SU-DHL-6 (cell line): ENCODE data around the gene REN.

Experiments
- H2AFZ ChIP-seq: fragments of 200-600 bp; sonication (generic); 2 replicates; pipeline ENCODE4 v1.6.1; 2014; ENCODE audit warnings: low read depth, mild to moderate bottlenecking, moderate library complexity, mixed read lengths, antibody characterized with exemption, low read length; ENCODE audit not compliant: severe bottlenecking
- H3F3A ChIP-seq: fragments of 200-600 bp; shearing (Covaris generic); 2 replicates; pipeline ENCODE4 v1.6.0; 2016; ENCODE audit warnings: antibody characterized with exemption, mild to moderate bottlenecking; ENCODE audit not compliant: insufficient read depth
- H3K27ac ChIP-seq: fragments of 200-600 bp; sonication (generic); 2 replicates; pipeline ENCODE4 v1.5.1; 2016; ENCODE audit warnings: low read depth, mild to moderate bottlenecking, low read length, moderate library complexity, mixed read lengths
- H3K27me3 ChIP-seq: fragments of 200-600 bp; sonication (generic), shearing (Covaris generic); 2 replicates; pipeline ENCODE4 v1.6.0; 2014; ENCODE audit warnings: mild to moderate bottlenecking, low read length
- H3K36me3 ChIP-seq: fragments of 200-600 bp; sonication (generic); 2 replicates; pipeline ENCODE4 v1.6.1; 2014; ENCODE audit warnings: mild to moderate bottlenecking, low read length, mixed read lengths
- H3K4me2 ChIP-seq: fragments of 300-600, 200-600 bp; shearing (Covaris generic), sonication (generic); 2 replicates; pipeline ENCODE4 v1.6.0; 2014; ENCODE audit warnings: low read length, low read depth, mild to moderate bottlenecking; ENCODE audit not compliant: poor library complexity, severe bottlenecking
- H3K4me3 ChIP-seq: fragments of 200-600 bp; sonication (generic); 2 replicates; pipeline ENCODE4 v1.5.1; 2014; ENCODE audit warnings: antibody characterized with exemption, low read length, mild to moderate bottlenecking, mixed read lengths; ENCODE audit not compliant: insufficient read depth, poor library complexity, severe bottlenecking
- H3K79me2 ChIP-seq: fragments of 200-600 bp; sonication (generic); 2 replicates; pipeline ENCODE4 v1.6.1; 2014; ENCODE audit warnings: mild to moderate bottlenecking, low read length, moderate library complexity; ENCODE audit not compliant: insufficient read depth
- H3K9ac ChIP-seq: fragments of 200-600 bp; sonication (generic); 2 replicates; pipeline ENCODE4 v1.7.0; 2014; ENCODE audit warnings: mild to moderate bottlenecking, low read length
- H3K9me2 ChIP-seq: fragments of 200-600 bp; sonication (generic); replicated peaks from 2 replicates; pipeline ENCODE4 v1.6.1; 2014; ENCODE audit warnings: low read length; ENCODE audit not compliant: insufficient read depth
- H3K9me3 ChIP-seq: fragments of 200-600 bp; sonication (generic); 2 replicates; pipeline ENCODE4 v1.6.1; 2014; ENCODE audit warnings: low read length, mixed read lengths; ENCODE audit not compliant: insufficient read depth
- H4K20me1 ChIP-seq: fragments of 200-600 bp; sonication (generic); 2 replicates; pipeline ENCODE4 v1.6.1; 2014; ENCODE audit warnings: low read depth, mild to moderate bottlenecking, antibody characterized with exemption, low read length, moderate library complexity, mixed read lengths
- EZH2phosphoT487 ChIP-seq: fragments of 200-600 bp; sonication (generic), shearing (Covaris generic); conservative IDR thresholded peaks from 2 replicates; pipeline ENCODE4 v1.6.1; 2018; ENCODE audit warnings: mild to moderate bottlenecking, antibody characterized with exemption, low read length, moderate library complexity, mixed read lengths
- TF ChIP-seq, protein P1 (sequence below): fragments of 200-600 bp; sonication (generic); IDR thresholded peaks from one replicate; pipeline ENCODE4 v1.5.1; 2017; ENCODE audit warnings: antibody characterized with exemption, mild to moderate bottlenecking, low read length, moderate library complexity; ENCODE audit not compliant: insufficient read depth, poor library complexity, severe bottlenecking

The REN gene

DNA sequence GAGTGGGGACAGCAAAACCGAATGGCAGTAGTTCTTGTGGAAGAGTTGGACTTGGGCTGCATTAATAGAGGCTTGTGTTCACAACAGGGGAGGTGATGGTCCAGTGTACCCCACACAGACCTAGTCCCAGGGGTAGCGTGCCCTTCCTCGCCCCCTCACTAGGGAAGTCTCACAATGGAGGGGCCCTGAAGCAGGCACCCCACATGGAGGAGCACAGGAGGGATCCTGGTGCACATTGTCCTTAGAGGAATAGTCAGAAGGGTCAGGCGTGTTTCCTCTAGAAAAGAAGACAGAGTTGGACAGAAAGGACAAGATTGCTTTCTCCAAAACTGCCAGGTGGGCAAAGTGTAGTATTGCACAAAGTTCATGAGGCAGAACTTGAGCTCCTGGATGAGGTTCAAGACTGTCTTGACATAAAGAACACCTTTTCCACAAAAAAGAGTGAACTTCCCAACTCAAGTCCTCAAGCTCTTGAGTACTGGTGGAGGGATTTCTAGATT, 37.6 kb downstream of the REN start:
- H3F3A ChIP-seq: no peaks in the 10 kb centered on the region
- H3K4me3 ChIP-seq: no peak overlapping the region
- H3K27ac ChIP-seq: no peak overlapping the region

DNA sequence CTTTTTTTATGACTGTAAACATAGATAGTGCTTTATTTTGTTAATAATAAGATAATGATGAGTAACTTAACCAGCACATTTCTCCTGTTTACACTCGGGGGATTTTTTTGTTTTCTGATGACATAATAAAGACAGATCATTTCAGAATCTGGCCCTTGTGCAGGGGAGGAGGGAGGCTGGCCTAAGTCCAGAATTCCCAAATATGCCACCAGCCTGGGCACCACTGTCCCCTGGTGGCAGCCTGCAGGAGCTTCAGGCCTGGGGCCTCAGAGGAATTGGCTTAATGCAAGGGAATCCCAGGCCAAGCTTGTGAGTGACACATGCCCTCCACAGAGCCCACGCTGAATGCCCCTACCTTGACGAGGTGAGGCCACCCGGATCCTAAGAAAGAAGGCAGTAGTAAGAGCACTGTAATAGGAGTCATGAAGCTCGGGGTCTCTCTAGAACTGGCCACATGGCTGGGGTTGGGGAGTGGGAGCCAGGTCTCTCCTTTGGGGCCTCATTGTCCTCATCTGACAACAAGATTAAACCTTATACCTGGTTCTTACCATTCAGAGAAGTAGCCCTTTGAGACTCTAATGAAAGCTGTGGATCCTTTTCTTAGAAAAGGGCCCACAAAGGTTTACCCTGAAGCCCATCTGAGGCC, 38.4 kb downstream of the REN start:
- TF ChIP-seq, protein P1, sequence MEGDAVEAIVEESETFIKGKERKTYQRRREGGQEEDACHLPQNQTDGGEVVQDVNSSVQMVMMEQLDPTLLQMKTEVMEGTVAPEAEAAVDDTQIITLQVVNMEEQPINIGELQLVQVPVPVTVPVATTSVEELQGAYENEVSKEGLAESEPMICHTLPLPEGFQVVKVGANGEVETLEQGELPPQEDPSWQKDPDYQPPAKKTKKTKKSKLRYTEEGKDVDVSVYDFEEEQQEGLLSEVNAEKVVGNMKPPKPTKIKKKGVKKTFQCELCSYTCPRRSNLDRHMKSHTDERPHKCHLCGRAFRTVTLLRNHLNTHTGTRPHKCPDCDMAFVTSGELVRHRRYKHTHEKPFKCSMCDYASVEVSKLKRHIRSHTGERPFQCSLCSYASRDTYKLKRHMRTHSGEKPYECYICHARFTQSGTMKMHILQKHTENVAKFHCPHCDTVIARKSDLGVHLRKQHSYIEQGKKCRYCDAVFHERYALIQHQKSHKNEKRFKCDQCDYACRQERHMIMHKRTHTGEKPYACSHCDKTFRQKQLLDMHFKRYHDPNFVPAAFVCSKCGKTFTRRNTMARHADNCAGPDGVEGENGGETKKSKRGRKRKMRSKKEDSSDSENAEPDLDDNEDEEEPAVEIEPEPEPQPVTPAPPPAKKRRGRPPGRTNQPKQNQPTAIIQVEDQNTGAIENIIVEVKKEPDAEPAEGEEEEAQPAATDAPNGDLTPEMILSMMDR: peak; percentile 25
- TF ChIP-seq EZH2phosphoT487: no peak
- Histone ChIP-seq H3K4me3 (no peak overlapping the region), H3K9me2 (no peaks in the 10 kb centered on the region), H3K27me3 (no peaks in the 10 kb centered on the region), H3K9me3 (no peaks in the 10 kb centered on the region), H3K4me2 (no peak overlapping the region), H3K36me3 (no peaks in the 10 kb centered on the region), H3K79me2 (no peaks in the 10 kb centered on the region), H3K9ac (no peak overlapping the region), H3F3A (no peaks in the 10 kb centered on the region), H2AFZ (no peak overlapping the region), H3K27ac (no peak overlapping the region), H4K20me1 (no peaks in the 10 kb centered on the region)

More for the DNA sequence above, 37.6 kb downstream of the REN start:
- no peaks in the 10 kb centered on the region for H3K36me3 ChIP-seq
- H3K9me3 ChIP-seq: no peaks in the 10 kb centered on the region
- H3K4me2 ChIP-seq: no peak overlapping the region
- H3K79me2 ChIP-seq: no peaks in the 10 kb centered on the region
- no peaks in the 10 kb centered on the region for H4K20me1 ChIP-seq
- no peak overlapping the region for H3K9ac ChIP-seq
- H2AFZ ChIP-seq: peak overlapping the region; percentile 45
- H3K9me2 ChIP-seq: no peaks in the 10 kb centered on the region
- no peaks in the 10 kb centered on the region for H3K27me3 ChIP-seq
- TF ChIP-seq, protein P1: no peak
- TF ChIP-seq EZH2phosphoT487: no peak

DNA sequence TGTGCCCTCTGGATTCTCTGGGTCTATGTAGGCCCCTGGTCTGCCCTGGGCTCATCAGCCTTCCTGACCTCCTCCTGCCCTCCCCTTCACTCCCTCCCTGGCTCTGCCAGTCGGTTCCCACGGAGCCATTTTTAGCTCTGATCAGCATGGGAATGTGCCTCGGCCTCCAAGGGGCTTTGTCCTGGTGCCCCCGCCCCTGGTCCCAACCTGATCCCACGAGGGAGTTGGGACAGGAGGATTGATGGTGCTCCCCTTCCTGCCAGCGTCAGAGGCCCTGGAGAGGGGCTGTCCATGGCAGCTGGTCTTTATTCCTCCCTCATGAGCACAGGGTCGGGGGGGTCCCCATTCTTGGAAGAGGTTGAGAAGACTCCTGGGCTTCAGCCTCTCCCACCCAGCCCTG, 39.2 kb downstream of the REN start:
- Histone ChIP-seq H2AFZ (no peak overlapping the region), H3K9ac (no peak overlapping the region), H3K9me2 (no peaks in the 10 kb centered on the region), H4K20me1 (no peaks in the 10 kb centered on the region), H3F3A (no peaks in the 10 kb centered on the region), H3K27me3 (no peaks in the 10 kb centered on the region), H3K9me3 (no peaks in the 10 kb centered on the region), H3K4me2 (no peak overlapping the region), H3K36me3 (no peaks in the 10 kb centered on the region), H3K27ac (no peak overlapping the region), H3K79me2 (no peaks in the 10 kb centered on the region), H3K4me3 (no peak overlapping the region)
- TF ChIP-seq EZH2phosphoT487: no peak
- TF ChIP-seq, protein P1: no peak
